ENCODE measurements around the gene BLTP1.

- TF ChIP-seq POLR2A (IDR thresholded peaks at IDR 0.05) = no peak
- TF ChIP-seq CTCF (IDR thresholded peaks at IDR 0.05) = no peak
Measured at GRCh38 chr4:122119739-122120138, 32.4 kb upstream of the BLTP1 start.
